Endodermal cell (in vitro differentiated cells): ENCODE measurements around the gene FASTKD3. TPM values are rescaled to one million over a fixed set of nuclear protein-coding genes. Genes with fewer than 3 reads are reported as not detected.

Experiments
- DNase-seq: peaks from one replicate; pipeline ENCODE4 v3.0.0-alpha.2; 2017
- H3K27ac ChIP-seq: 2 replicates; pipeline ENCODE4 v1.5.1; 2013; ENCODE audit warnings: mild to moderate bottlenecking, low read depth, low read length, moderate library complexity
- H3K27me3 ChIP-seq: 2 replicates; pipeline ENCODE4 v1.6.1; 2013; ENCODE audit warnings: mild to moderate bottlenecking, low read length, moderate library complexity; ENCODE audit not compliant: insufficient read depth, control insufficient read depth, poor library complexity, severe bottlenecking
- H3K36me3 ChIP-seq: 2 replicates; pipeline ENCODE4 v1.7.0; 2013; ENCODE audit warnings: mild to moderate bottlenecking, low read length, moderate library complexity; ENCODE audit not compliant: control insufficient read depth, insufficient read depth
- H3K4me1 ChIP-seq: one replicate; pipeline ENCODE4 v1.7.0; 2013; ENCODE audit warnings: low read length; ENCODE audit not compliant: control insufficient read depth, insufficient read depth
- H3K4me3 ChIP-seq: 2 replicates; pipeline ENCODE4 v1.5.1; 2013; ENCODE audit warnings: mild to moderate bottlenecking, low read length, moderate library complexity
- H3K9ac ChIP-seq: 2 replicates; pipeline ENCODE4 v1.6.1; 2013; ENCODE audit warnings: mild to moderate bottlenecking, low read length, moderate library complexity; ENCODE audit not compliant: poor library complexity, severe bottlenecking; ENCODE audit errors: extremely low read depth
- H3K9me3 ChIP-seq: 2 replicates; pipeline ENCODE4 v1.6.1; 2013; ENCODE audit warnings: mild to moderate bottlenecking, low read length, moderate library complexity; ENCODE audit not compliant: control insufficient read depth
- H3K27ac Mint-ChIP-seq: 2 replicates; pipeline ENCODE4 v1.8.0; 2020; ENCODE audit warnings: mixed read lengths
- H3K27me3 Mint-ChIP-seq: 2 replicates; pipeline ENCODE4 v1.8.0; 2021; ENCODE audit warnings: mild to moderate bottlenecking, mixed read lengths; ENCODE audit not compliant: insufficient read depth
- H3K36me3 Mint-ChIP-seq: 2 replicates; pipeline ENCODE4 v1.8.0; 2020; ENCODE audit warnings: low read depth, mixed read lengths
- H3K4me1 Mint-ChIP-seq: 2 replicates; pipeline ENCODE4 v1.8.0; 2020; ENCODE audit warnings: mixed read lengths
- H3K4me3 Mint-ChIP-seq: 2 replicates; pipeline ENCODE4 v1.8.0; 2020; ENCODE audit warnings: mild to moderate bottlenecking, moderate library complexity, mixed read lengths
- H3K9me3 Mint-ChIP-seq: 2 replicates; pipeline ENCODE4 v1.8.0; 2020; ENCODE audit warnings: mild to moderate bottlenecking, mixed read lengths
- WGBS, 2 experiments: methylation state at CpG; one replicate each; pipeline versions ENCODE4 v1.1.5 to v1.1.7; 2013; ENCODE audit warnings: missing lambda C conversion rate in 2 of 2, mixed read lengths in 1 of 2; ENCODE audit not compliant: insufficient coverage in 1 of 2, insufficient read length in 1 of 2; 5-methylcytosine and 5-hydroxymethylcytosine counted together
- total RNA-seq, 2 donors: library from RNA; stranded (reverse); fragmentation: NEBNext Ultra II Directional in 1 of 2; extraction: Animal tissue kit (Norgen Biotek cat#: 25700) in 1 of 2; gene quantifications; 2 replicates in 1 of 2; 3 replicates in 1 of 2; pipeline ENCODE4 v1.2.1, GENCODE V29; 2021
- TF ChIP-seq, protein P1 (sequence below): fragments of 200-600 bp; sonication (generic); conservative IDR thresholded peaks from 2 replicates; pipeline ENCODE4 v1.5.0; 2021; ENCODE audit warnings: antibody characterized with exemption, mild to moderate bottlenecking

FASTKD3 gene
- total RNA-seq, 2 donors from 2014 or later, result 6.6 to 8.5 TPM

DNA sequence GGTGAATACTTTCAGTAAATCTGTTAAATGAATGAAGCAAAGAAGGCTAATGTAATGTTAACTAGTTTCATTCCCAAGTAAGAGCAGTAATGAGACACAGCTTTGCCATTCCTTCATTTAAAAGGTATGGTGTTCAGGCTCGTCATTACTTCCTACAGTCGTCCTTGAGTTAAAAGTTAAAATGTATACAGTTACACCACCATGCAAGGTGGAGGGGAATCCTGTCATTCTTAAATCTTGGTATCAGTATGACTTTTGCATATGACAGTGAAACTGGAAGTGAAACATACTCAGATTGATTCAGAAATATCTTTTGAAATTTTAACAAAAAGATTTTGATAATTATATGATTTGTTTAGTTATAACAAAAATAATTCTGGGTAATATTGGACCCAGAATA is 26.0 kb upstream of the FASTKD3 start:
- H3K9me3 ChIP-seq, result no peaks in the 10 kb centered on the region
- no peaks in the 10 kb centered on the region for H3K4me1 ChIP-seq
- no peaks in the 10 kb centered on the region for H3K27me3 ChIP-seq
- H3K4me3 ChIP-seq, result no peak overlapping the region
- H3K9ac ChIP-seq, result no peak overlapping the region
- peaks cover 89% of the 10 kb centered on the region for H3K36me3 ChIP-seq
- H3K27ac ChIP-seq, result no peak overlapping the region
- Mint-ChIP-seq H3K4me1 (no peaks in the 10 kb centered on the region), H3K27me3 (no peaks in the 10 kb centered on the region), H3K4me3 (no peak overlapping the region), H3K9me3 (no peaks in the 10 kb centered on the region), H3K27ac (no peak overlapping the region), H3K36me3 (peaks cover 78% of the 10 kb centered on the region)
- TF ChIP-seq, protein P1, sequence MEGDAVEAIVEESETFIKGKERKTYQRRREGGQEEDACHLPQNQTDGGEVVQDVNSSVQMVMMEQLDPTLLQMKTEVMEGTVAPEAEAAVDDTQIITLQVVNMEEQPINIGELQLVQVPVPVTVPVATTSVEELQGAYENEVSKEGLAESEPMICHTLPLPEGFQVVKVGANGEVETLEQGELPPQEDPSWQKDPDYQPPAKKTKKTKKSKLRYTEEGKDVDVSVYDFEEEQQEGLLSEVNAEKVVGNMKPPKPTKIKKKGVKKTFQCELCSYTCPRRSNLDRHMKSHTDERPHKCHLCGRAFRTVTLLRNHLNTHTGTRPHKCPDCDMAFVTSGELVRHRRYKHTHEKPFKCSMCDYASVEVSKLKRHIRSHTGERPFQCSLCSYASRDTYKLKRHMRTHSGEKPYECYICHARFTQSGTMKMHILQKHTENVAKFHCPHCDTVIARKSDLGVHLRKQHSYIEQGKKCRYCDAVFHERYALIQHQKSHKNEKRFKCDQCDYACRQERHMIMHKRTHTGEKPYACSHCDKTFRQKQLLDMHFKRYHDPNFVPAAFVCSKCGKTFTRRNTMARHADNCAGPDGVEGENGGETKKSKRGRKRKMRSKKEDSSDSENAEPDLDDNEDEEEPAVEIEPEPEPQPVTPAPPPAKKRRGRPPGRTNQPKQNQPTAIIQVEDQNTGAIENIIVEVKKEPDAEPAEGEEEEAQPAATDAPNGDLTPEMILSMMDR, result no peak
- no peak for DNase-seq
- WGBS, 2 experiments, result 87% methylated on average over 2 of the region's 2 CpGs; no CpG with 5 or more reads in 1 of the 2 experiments

DNA sequence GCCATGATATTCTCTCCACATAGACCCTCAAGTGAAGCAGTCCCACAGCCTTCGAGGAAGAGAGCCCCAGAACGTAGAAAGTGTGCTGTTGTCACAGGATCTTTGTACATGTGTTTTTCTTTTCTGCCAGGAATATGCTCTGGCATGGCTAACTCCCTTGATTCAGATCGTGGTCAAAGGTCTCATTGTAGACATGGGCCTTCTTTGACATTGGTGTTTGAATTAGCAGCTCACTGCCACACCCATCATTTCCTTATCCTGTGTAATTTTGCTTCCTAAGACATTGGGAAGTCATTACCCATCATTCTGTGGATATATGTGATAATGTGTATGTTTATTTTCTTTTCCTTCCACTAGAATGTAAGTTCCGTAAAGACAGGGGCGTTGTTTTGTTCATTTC is 25.6 kb upstream of the FASTKD3 start:
- no peak overlapping the region for H3K4me3 ChIP-seq
- 98 to 100% methylated on average over 2 to 5 of the region's 5 CpGs for WGBS, 2 experiments
- H3K27me3 Mint-ChIP-seq, result no peaks in the 10 kb centered on the region
- no peak overlapping the region for H3K27ac Mint-ChIP-seq
- H3K27me3 ChIP-seq, result no peaks in the 10 kb centered on the region
- no peak for DNase-seq
- H3K9me3 Mint-ChIP-seq, result no peaks in the 10 kb centered on the region
- H3K4me1 ChIP-seq, result no peaks in the 10 kb centered on the region
- TF ChIP-seq, protein P1, result no peak
- no peak overlapping the region for H3K9ac ChIP-seq
- H3K4me3 Mint-ChIP-seq, result no peak overlapping the region
- H3K4me1 Mint-ChIP-seq, result no peaks in the 10 kb centered on the region
- H3K9me3 ChIP-seq, result no peaks in the 10 kb centered on the region
- peaks cover 89% of the 10 kb centered on the region for H3K36me3 ChIP-seq
- peaks cover 78% of the 10 kb centered on the region for H3K36me3 Mint-ChIP-seq
- no peak overlapping the region for H3K27ac ChIP-seq

DNA sequence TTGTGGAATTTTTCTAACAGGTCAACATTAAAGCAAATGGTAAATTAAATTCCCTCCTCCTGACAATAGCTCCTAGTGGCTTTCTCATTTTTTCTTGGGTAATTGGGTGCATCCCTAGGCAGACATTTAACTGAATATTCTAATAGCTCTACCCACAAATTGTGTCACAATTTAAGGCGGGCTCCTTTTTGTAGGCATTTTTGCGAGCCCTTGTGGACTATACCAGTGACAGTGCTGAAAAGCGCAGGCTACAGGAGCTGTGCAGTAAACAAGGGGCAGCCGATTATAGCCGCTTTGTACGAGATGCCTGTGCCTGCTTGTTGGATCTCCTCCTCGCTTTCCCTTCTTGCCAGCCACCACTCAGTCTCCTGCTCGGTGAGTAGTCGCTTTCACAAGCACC is 20.1 kb upstream of the FASTKD3 start:
- Histone ChIP-seq H3K36me3 (peaks cover 89% of the 10 kb centered on the region), H3K4me1 (no peaks in the 10 kb centered on the region), H3K9ac (no peak overlapping the region), H3K27ac (no peak overlapping the region), H3K9me3 (no peaks in the 10 kb centered on the region), H3K4me3 (no peak overlapping the region), H3K27me3 (no peaks in the 10 kb centered on the region)
- WGBS, 2 experiments, result 97 to 100% methylated on average over 9 of the region's 9 CpGs
- Mint-ChIP-seq H3K27ac (no peak overlapping the region), H3K4me1 (no peaks in the 10 kb centered on the region), H3K36me3 (peaks cover 57% of the 10 kb centered on the region), H3K4me3 (no peak overlapping the region), H3K27me3 (no peaks in the 10 kb centered on the region), H3K9me3 (no peaks in the 10 kb centered on the region)
- TF ChIP-seq, protein P1, result no peak
- no peak for DNase-seq
